ENCODE data around the gene FALEC. TPM values are rescaled to one million over a fixed set of nuclear protein-coding genes. Genes with fewer than 3 reads are reported as not detected.

FALEC gene
- total and polyA plus RNA-seq, 9 of the 15 experiments (the other 6 are each of a cell fraction or from before 2014, with no cell fraction given) = 0.15 to 1.8 (median 0.53) TPM; not detected in 5

DNA sequence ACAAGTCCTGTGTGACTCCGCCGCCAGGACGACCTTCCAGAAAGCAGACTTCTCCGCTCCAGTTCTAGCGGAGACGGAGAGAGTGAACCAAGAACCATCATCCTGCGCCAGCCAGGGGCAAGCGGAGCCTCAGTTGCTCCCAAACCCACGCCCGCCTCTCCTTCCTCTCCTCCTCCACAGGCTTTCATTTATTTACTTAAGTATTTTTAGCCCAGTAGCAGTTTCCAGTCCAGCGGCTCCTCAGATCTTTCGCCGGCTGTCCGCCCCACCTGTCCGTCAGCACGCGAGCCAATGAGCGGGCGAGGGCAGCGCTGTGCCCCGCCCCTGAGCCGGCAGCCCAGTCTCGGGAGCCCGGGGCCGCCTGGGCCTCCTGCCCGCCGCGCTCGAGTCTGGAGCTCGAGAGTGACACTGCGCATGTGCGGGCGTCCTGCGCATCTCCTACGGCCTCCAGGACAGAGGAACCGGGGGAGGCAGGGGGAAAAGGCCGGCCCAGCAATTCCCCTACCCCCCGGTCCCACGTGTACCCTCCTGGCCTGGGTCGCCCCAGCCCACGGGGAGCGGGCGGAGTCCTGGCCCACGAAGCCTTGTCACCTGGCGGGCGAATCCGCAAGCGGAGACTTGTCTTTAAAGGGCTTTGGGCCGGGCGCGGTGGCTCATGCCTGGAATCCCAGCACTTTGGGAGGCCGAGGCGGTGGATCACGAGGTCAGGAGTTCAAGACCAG is at the start of gene FALEC (continued):
- TF ChIP-seq ZBTB2 (IDR thresholded peaks at IDR 0.05) = peak; percentile 90
- TF ChIP-seq, protein P1, sequence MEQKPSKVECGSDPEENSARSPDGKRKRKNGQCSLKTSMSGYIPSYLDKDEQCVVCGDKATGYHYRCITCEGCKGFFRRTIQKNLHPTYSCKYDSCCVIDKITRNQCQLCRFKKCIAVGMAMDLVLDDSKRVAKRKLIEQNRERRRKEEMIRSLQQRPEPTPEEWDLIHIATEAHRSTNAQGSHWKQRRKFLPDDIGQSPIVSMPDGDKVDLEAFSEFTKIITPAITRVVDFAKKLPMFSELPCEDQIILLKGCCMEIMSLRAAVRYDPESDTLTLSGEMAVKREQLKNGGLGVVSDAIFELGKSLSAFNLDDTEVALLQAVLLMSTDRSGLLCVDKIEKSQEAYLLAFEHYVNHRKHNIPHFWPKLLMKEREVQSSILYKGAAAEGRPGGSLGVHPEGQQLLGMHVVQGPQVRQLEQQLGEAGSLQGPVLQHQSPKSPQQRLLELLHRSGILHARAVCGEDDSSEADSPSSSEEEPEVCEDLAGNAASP (IDR thresholded peaks at IDR 0.05) = no peak
- TF ChIP-seq CAMTA2 (CRISPR knock-in tag; conservative IDR thresholded peaks at IDR 0.05) = 0 out of 2 replicates have a peak, but pooled peaks have one; percentile 34
- TF ChIP-seq RAD51 (IDR thresholded peaks at IDR 0.05; ENCODE audit: borderline replicate concordance, low read depth) = 0 out of 2 replicates have a peak, but pooled peaks have one; percentile 2
- TF ChIP-seq HDAC1 (IDR thresholded peaks at IDR 0.05) = peak in 1 of 2 experiments; percentile 58; a peak in 1 of 4 replicates
- TF ChIP-seq TAF1 (IDR thresholded peaks at IDR 0.05; ENCODE audit: control insufficient read depth, extremely low read depth, insufficient read depth, low read length, severe bottlenecking) = peak; percentile 58
- TF ChIP-seq, protein P2, sequence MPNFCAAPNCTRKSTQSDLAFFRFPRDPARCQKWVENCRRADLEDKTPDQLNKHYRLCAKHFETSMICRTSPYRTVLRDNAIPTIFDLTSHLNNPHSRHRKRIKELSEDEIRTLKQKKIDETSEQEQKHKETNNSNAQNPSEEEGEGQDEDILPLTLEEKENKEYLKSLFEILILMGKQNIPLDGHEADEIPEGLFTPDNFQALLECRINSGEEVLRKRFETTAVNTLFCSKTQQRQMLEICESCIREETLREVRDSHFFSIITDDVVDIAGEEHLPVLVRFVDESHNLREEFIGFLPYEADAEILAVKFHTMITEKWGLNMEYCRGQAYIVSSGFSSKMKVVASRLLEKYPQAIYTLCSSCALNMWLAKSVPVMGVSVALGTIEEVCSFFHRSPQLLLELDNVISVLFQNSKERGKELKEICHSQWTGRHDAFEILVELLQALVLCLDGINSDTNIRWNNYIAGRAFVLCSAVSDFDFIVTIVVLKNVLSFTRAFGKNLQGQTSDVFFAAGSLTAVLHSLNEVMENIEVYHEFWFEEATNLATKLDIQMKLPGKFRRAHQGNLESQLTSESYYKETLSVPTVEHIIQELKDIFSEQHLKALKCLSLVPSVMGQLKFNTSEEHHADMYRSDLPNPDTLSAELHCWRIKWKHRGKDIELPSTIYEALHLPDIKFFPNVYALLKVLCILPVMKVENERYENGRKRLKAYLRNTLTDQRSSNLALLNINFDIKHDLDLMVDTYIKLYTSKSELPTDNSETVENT (CRISPR knock-in tag; IDR thresholded peaks at IDR 0.05) = peak; percentile 66; the same call in 1 of the 2 replicates
- TF ChIP-seq FOXA1 (IDR thresholded peaks at IDR 0.05; ENCODE audit: borderline replicate concordance) = no peak
- TF ChIP-seq THAP7 (CRISPR knock-in tag; IDR thresholded peaks at IDR 0.05) = no peak
- no peak for TF ChIP-seq MED1 (CRISPR knock-in tag; IDR thresholded peaks at IDR 0.05; ENCODE audit: borderline replicate concordance)
- TF ChIP-seq ZNF124 (CRISPR knock-in tag; IDR thresholded peaks at IDR 0.05) = no peak
- peak; percentile 55; the same call in 1 of the 2 replicates for TF ChIP-seq CTBP1 (IDR thresholded peaks at IDR 0.05; ENCODE audit: borderline replicate concordance)
- no peak for TF ChIP-seq TRIM25 (IDR thresholded peaks at IDR 0.05; ENCODE audit: borderline replicate concordance)
- TF ChIP-seq RBFOX2 (IDR thresholded peaks at IDR 0.05; ENCODE audit: low read depth, low read length) = peak; percentile 79
- TF ChIP-seq ZKSCAN1 (IDR thresholded peaks at IDR 0.05; ENCODE audit: low read depth, low read length) = no peak

Data from K562 (cell line).